ENCODE measurements around the gene DIS3L2. TPM values are rescaled to one million over a fixed set of nuclear protein-coding genes. Genes with fewer than 3 reads are reported as not detected.
"Not testable (repeated sequence)": the region's sequence is repeated elsewhere in the genome, so short reads cannot be mapped to it uniquely, and the experiment has no call there.

DIS3L2 gene
- total RNA-seq, 1 donor, result 30.7 TPM

GRCh38 chr2:232111551-232111950, 150.0 kb downstream of the DIS3L2 start:
- no peak for TF ChIP-seq CTCF (IDR thresholded peaks at IDR 0.05; ENCODE audit: insufficient read depth, low read depth, low read length)
- DNase-seq (ENCODE audit: low read depth), result peak; percentile 30
- no peak overlapping the region for H3K4me3 ChIP-seq (ENCODE audit: low read depth, low read length)

GRCh38 chr2:232113821-232114220, 152.3 kb downstream of the DIS3L2 start:
- DNase-seq (ENCODE audit: low read depth), result peak; percentile 62
- no peak for TF ChIP-seq CTCF (IDR thresholded peaks at IDR 0.05; ENCODE audit: insufficient read depth, low read depth, low read length)
- H3K4me3 ChIP-seq (ENCODE audit: low read depth, low read length), result no peak overlapping the region

GRCh38 chr2:232115728-232116361, 154.3 kb downstream of the DIS3L2 start:
- DNase-seq (ENCODE audit: low read depth); H3K4me3 ChIP-seq (ENCODE audit: low read depth, low read length): not testable (repeated sequence)

- no peak for TF ChIP-seq CTCF (IDR thresholded peaks at IDR 0.05; ENCODE audit: insufficient read depth, low read depth, low read length)
- no peak overlapping the region for H3K4me3 ChIP-seq (ENCODE audit: low read depth, low read length)
- no peak for DNase-seq (ENCODE audit: low read depth)
Measured at GRCh38 chr2:232116852-232117251, 155.3 kb downstream of the DIS3L2 start.

GRCh38 chr2:232117413-232117812, 155.9 kb downstream of the DIS3L2 start:
- H3K4me3 ChIP-seq (ENCODE audit: low read depth, low read length), result no peak overlapping the region
- no peak for DNase-seq (ENCODE audit: low read depth)
- no peak for TF ChIP-seq CTCF (IDR thresholded peaks at IDR 0.05; ENCODE audit: insufficient read depth, low read depth, low read length)

- no peak overlapping the region for H3K4me3 ChIP-seq (ENCODE audit: low read depth, low read length)
- no peak for TF ChIP-seq CTCF (IDR thresholded peaks at IDR 0.05; ENCODE audit: insufficient read depth, low read depth, low read length)
- DNase-seq (ENCODE audit: low read depth), result no peak
Measured at GRCh38 chr2:232120911-232121310, 159.4 kb downstream of the DIS3L2 start.

GRCh38 chr2:232124309-232124708, 162.8 kb downstream of the DIS3L2 start:
- H3K4me3 ChIP-seq (ENCODE audit: low read depth, low read length), result no peak overlapping the region
- DNase-seq (ENCODE audit: low read depth), result no peak
- TF ChIP-seq CTCF (IDR thresholded peaks at IDR 0.05; ENCODE audit: insufficient read depth, low read depth, low read length), result no peak

Measured in fibroblast of villous mesenchyme (primary cell).